ENCODE measurements around the gene ZNF124. TPM values are rescaled to one million over a fixed set of nuclear protein-coding genes. Genes with fewer than 3 reads are reported as not detected.

ZNF124 gene
- polyA plus RNA-seq, 1 donor from 2014 or later: 23.6 TPM

GRCh38 chr1:247113094-247113497, 58.7 kb downstream of the ZNF124 start:
- H3K9me2 ChIP-seq (ENCODE audit: insufficient read depth, low read length): no peaks in the 10 kb centered on the region
- H2AFZ ChIP-seq (ENCODE audit: low read depth, low read length): no peak overlapping the region

DNA sequence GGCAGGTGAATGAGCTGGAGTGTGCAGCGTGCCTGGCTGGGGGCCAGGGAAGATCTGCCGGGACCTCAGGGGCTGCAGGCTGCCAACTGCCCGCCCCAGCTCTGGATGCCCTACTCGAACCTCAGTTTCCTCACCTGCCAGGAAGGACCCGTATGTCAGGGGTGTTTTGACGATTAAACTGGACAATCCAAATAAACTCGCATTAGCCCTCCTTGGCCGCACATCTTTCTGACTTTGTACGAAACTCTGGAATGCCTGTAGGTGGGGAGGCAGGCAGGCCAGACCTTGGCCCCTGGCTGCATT, 59.4 kb downstream of the ZNF124 start:
- no peaks in the 10 kb centered on the region for H3K9me2 ChIP-seq (ENCODE audit: insufficient read depth, low read length)
- TF ChIP-seq MXI1 (conservative IDR thresholded peaks at IDR 0.05; ENCODE audit: poor library complexity, severe bottlenecking): no peak
- TF ChIP-seq RAD21 (conservative IDR thresholded peaks at IDR 0.05): no peak
- no peak for TF ChIP-seq EP300 (conservative IDR thresholded peaks at IDR 0.05; ENCODE audit: poor library complexity, severe bottlenecking)
- TF ChIP-seq, protein P1, sequence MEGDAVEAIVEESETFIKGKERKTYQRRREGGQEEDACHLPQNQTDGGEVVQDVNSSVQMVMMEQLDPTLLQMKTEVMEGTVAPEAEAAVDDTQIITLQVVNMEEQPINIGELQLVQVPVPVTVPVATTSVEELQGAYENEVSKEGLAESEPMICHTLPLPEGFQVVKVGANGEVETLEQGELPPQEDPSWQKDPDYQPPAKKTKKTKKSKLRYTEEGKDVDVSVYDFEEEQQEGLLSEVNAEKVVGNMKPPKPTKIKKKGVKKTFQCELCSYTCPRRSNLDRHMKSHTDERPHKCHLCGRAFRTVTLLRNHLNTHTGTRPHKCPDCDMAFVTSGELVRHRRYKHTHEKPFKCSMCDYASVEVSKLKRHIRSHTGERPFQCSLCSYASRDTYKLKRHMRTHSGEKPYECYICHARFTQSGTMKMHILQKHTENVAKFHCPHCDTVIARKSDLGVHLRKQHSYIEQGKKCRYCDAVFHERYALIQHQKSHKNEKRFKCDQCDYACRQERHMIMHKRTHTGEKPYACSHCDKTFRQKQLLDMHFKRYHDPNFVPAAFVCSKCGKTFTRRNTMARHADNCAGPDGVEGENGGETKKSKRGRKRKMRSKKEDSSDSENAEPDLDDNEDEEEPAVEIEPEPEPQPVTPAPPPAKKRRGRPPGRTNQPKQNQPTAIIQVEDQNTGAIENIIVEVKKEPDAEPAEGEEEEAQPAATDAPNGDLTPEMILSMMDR (IDR thresholded peaks at IDR 0.05; ENCODE audit: poor library complexity, severe bottlenecking): no peak
- TF ChIP-seq, protein P2, sequence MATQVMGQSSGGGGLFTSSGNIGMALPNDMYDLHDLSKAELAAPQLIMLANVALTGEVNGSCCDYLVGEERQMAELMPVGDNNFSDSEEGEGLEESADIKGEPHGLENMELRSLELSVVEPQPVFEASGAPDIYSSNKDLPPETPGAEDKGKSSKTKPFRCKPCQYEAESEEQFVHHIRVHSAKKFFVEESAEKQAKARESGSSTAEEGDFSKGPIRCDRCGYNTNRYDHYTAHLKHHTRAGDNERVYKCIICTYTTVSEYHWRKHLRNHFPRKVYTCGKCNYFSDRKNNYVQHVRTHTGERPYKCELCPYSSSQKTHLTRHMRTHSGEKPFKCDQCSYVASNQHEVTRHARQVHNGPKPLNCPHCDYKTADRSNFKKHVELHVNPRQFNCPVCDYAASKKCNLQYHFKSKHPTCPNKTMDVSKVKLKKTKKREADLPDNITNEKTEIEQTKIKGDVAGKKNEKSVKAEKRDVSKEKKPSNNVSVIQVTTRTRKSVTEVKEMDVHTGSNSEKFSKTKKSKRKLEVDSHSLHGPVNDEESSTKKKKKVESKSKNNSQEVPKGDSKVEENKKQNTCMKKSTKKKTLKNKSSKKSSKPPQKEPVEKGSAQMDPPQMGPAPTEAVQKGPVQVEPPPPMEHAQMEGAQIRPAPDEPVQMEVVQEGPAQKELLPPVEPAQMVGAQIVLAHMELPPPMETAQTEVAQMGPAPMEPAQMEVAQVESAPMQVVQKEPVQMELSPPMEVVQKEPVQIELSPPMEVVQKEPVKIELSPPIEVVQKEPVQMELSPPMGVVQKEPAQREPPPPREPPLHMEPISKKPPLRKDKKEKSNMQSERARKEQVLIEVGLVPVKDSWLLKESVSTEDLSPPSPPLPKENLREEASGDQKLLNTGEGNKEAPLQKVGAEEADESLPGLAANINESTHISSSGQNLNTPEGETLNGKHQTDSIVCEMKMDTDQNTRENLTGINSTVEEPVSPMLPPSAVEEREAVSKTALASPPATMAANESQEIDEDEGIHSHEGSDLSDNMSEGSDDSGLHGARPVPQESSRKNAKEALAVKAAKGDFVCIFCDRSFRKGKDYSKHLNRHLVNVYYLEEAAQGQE (IDR thresholded peaks at IDR 0.05; ENCODE audit: borderline replicate concordance): no peak
- no peak for TF ChIP-seq SMC3 (conservative IDR thresholded peaks at IDR 0.05; ENCODE audit: poor library complexity)
- no peak for TF ChIP-seq TAF1 (IDR thresholded peaks at IDR 0.05; ENCODE audit: low read depth)
- TF ChIP-seq POLR2AphosphoS5 (IDR thresholded peaks at IDR 0.05): no peak
- TF ChIP-seq EZH2 (IDR thresholded peaks at IDR 0.05; ENCODE audit: borderline replicate concordance, insufficient read depth, low read length, poor library complexity, severe bottlenecking): no peak
- no peaks in the 10 kb centered on the region for H3K36me3 ChIP-seq (ENCODE audit: insufficient read depth, low read length)
- no peaks in the 10 kb centered on the region for H4K20me1 ChIP-seq (ENCODE audit: insufficient read depth)
- peak overlapping the region; percentile 67 for H3K4me3 ChIP-seq (ENCODE audit: low read length)
- no peaks in the 10 kb centered on the region for H3F3A ChIP-seq (ENCODE audit: insufficient read depth, low read length, poor library complexity, severe bottlenecking)
- H3K27ac ChIP-seq (ENCODE audit: low read length): no peak overlapping the region
- H3K9ac ChIP-seq (ENCODE audit: low read length): peak overlapping the region; percentile 49
- no peaks in the 10 kb centered on the region for H3K79me2 ChIP-seq (replicated peaks; ENCODE audit: insufficient read depth, low read length)
- H3K27me3 ChIP-seq (ENCODE audit: insufficient read depth, low read depth, low read length): peaks cover 20% of the 10 kb centered on the region
- H3K4me2 ChIP-seq (ENCODE audit: low read length): no peak overlapping the region
- no peaks in the 10 kb centered on the region for H3K9me3 ChIP-seq (ENCODE audit: low read length)
- H2AFZ ChIP-seq (ENCODE audit: low read depth, low read length): no peak overlapping the region

More at GRCh38 chr1:247113094-247113497, 58.7 kb downstream of the ZNF124 start:
- no peak overlapping the region for H3K9ac ChIP-seq (ENCODE audit: low read length)
- no peaks in the 10 kb centered on the region for H3K36me3 ChIP-seq (ENCODE audit: insufficient read depth, low read length)
- no peak overlapping the region for H3K27ac ChIP-seq (ENCODE audit: low read length)
- peaks cover 20% of the 10 kb centered on the region for H3K27me3 ChIP-seq (ENCODE audit: insufficient read depth, low read depth, low read length)
- H3K9me3 ChIP-seq (ENCODE audit: low read length): no peaks in the 10 kb centered on the region
- no peaks in the 10 kb centered on the region for H3F3A ChIP-seq (ENCODE audit: insufficient read depth, low read length, poor library complexity, severe bottlenecking)
- no peak overlapping the region for H3K4me3 ChIP-seq (ENCODE audit: low read length)
- TF ChIP-seq POLR2AphosphoS5 (IDR thresholded peaks at IDR 0.05) (no peak), MXI1 (conservative IDR thresholded peaks at IDR 0.05; ENCODE audit: poor library complexity, severe bottlenecking) (no peak), RAD21 (conservative IDR thresholded peaks at IDR 0.05) (no peak)
- H3K4me2 ChIP-seq (ENCODE audit: low read length): no peak overlapping the region
- H4K20me1 ChIP-seq (ENCODE audit: insufficient read depth): no peaks in the 10 kb centered on the region
- H3K79me2 ChIP-seq (replicated peaks; ENCODE audit: insufficient read depth, low read length): no peaks in the 10 kb centered on the region

Data from neural cell (in vitro differentiated cells).